Thymus (tissue), 11 donors: ENCODE data around the gene PROB1. TPM values are rescaled to one million over a fixed set of nuclear protein-coding genes. Genes with fewer than 3 reads are reported as not detected.
"Not testable (repeated sequence)": the region's sequence is repeated elsewhere in the genome, so short reads cannot be mapped to it uniquely, and the experiment has no call there.

ENCODE experiments used
- DNase-seq, 9 donors: peaks; one replicate each; pipeline ENCODE4 v3.0.0-alpha.2; 2013; ENCODE audit warnings: low spot score in 9 of 9, low read depth in 6 of 9, missing footprints in 1 of 9
- H3K27ac ChIP-seq, 2 donors: one replicate each; pipeline ENCODE4 v1.5.1; 2013; ENCODE audit warnings: control low read depth in 1 of 2, low read depth in 1 of 2, low read length in 1 of 2, mild to moderate bottlenecking in 1 of 2, moderate library complexity in 1 of 2
- H3K27me3 ChIP-seq, 2 donors: one replicate each; pipeline ENCODE4 v1.5.1; 2013; ENCODE audit warnings: low read length in 1 of 2; ENCODE audit not compliant: control insufficient read depth in 2 of 2, insufficient read depth in 1 of 2
- H3K36me3 ChIP-seq, 2 donors: one replicate each; pipeline ENCODE4 v1.5.1; 2013; ENCODE audit warnings: low read length in 1 of 2, mild to moderate bottlenecking in 1 of 2, moderate library complexity in 1 of 2; ENCODE audit not compliant: control insufficient read depth in 2 of 2, insufficient read depth in 2 of 2
- H3K4me1 ChIP-seq, 2 donors: one replicate each; pipeline ENCODE4 v1.5.1; 2013; ENCODE audit warnings: low read length in 2 of 2; ENCODE audit not compliant: control insufficient read depth in 2 of 2, insufficient read depth in 2 of 2
- H3K4me3 ChIP-seq, 2 donors: one replicate each; pipeline ENCODE4 v1.5.1; 2013; ENCODE audit warnings: low read length in 2 of 2, control low read depth in 1 of 2, mild to moderate bottlenecking in 1 of 2
- H3K9me3 ChIP-seq, 2 donors: one replicate each; pipeline ENCODE4 v1.5.1; 2013; ENCODE audit warnings: low read length in 1 of 2, mild to moderate bottlenecking in 1 of 2; ENCODE audit not compliant: control insufficient read depth in 2 of 2, insufficient read depth in 1 of 2
- WGBS: extraction: QIAGEN DNeasy Blood & Tissue Kit; methylation state at CpG from one replicate; pipeline ENCODE4 v1.1.7; 2013; 5-methylcytosine and 5-hydroxymethylcytosine counted together
- polyA plus RNA-seq: library from polyadenylated mRNA; stranded (reverse); fragments of 200-250 nt; gene quantifications from one replicate; pipeline ENCODE4 v1.2.3, GENCODE V29; 2013
- total RNA-seq: library from RNA; stranded (reverse); fragments of 120-200 nt; gene quantifications from one replicate; pipeline ENCODE4 v1.2.4, GENCODE V29; 2013
- donor health status: healthy.

Gene PROB1
- total and polyA plus RNA-seq, 2 donors = 0.76 to 1.0 TPM

DNA sequence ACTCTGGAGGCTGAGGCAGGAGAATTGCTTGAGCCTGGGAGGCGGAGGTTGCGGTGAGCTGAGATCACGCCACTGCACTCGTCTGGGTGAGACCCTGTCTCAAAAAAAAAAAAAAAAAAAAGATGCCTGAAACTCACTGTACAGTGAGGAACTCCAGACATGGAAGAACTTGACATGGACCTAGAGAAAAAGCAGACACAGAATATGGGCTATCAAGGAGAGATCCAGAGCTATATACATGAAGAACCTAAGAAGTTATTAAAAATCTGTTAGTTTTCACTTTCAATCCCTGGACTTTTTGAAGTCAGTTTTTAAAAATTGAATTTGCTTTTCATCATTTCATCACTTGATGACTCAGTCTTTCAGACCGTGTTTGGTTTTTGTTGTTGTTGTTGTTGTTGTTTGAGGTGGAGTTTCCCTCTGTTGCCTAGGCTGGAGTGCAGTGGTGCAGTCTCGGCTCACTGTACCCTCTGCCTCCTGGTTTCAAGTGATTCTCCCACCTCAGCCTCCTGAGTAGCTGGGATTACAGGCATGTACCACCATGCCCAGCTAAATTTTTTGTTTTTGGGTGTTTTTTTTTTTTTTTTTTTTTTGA is 33.0 kb downstream of the PROB1 start:
- H3K4me1 ChIP-seq = no peaks in the 10 kb centered on the region
- H3K27me3 ChIP-seq = no peaks in the 10 kb centered on the region
- H3K27ac ChIP-seq = no peak overlapping the region
- DNase-seq = no peak
- peaks cover 47 to 63% of the 10 kb centered on the region in 2 donors for H3K36me3 ChIP-seq
- 96% methylated on average over 6 of the region's 6 CpGs for WGBS
- H3K9me3 ChIP-seq = no peaks in the 10 kb centered on the region
- H3K4me3 ChIP-seq = no peak overlapping the region

GRCh38 chr5:139360384-139360783 is 34.5 kb downstream of the PROB1 start:
- 98% methylated on average over 4 of the region's 4 CpGs for WGBS
- no peak overlapping the region for H3K27ac ChIP-seq
- H3K4me3 ChIP-seq = no peak overlapping the region
- no peak for DNase-seq
- H3K4me1 ChIP-seq = no peaks in the 10 kb centered on the region
- H3K36me3 ChIP-seq = peaks cover 32 to 51% of the 10 kb centered on the region in 2 donors
- H3K27me3 ChIP-seq = no peaks in the 10 kb centered on the region
- H3K9me3 ChIP-seq = no peaks in the 10 kb centered on the region

DNA sequence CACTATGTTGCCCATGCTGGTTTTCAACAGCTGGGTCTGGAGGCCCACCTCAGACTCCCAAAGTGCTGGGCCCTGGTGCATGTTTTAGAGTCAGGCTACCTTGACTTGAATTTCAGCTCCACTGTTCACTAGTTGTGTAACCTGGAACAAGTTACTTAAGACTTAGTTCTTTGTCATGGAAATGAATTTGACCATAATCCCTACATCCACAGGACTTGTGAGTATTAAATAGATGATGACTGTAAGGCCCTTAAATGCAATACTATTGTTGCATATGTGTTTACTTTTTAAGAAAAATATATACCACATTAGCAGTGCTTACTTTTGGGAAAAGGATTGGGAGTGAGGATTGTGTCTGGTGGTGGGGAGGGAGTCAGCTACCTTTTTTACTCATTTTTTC is 36.8 kb downstream of the PROB1 start:
- no peak for DNase-seq
- H3K4me1 ChIP-seq = no peaks in the 10 kb centered on the region
- H3K4me3 ChIP-seq = no peak overlapping the region
- H3K9me3 ChIP-seq = no peaks in the 10 kb centered on the region
- no peak overlapping the region for H3K27ac ChIP-seq
- peaks cover 12 to 45% of the 10 kb centered on the region in 2 donors for H3K36me3 ChIP-seq
- no peaks in the 10 kb centered on the region for H3K27me3 ChIP-seq

GRCh38 chr5:139355900-139356299 is 39.0 kb downstream of the PROB1 start:
- H3K4me3 ChIP-seq, H3K9me3 ChIP-seq, DNase-seq, H3K4me1 ChIP-seq, H3K27ac ChIP-seq, H3K27me3 ChIP-seq: not testable (repeated sequence)
- H3K36me3 ChIP-seq = peaks cover 8 to 50% of the 10 kb centered on the region in 2 donors
- 99% methylated on average over 8 of the region's 8 CpGs for WGBS

DNA sequence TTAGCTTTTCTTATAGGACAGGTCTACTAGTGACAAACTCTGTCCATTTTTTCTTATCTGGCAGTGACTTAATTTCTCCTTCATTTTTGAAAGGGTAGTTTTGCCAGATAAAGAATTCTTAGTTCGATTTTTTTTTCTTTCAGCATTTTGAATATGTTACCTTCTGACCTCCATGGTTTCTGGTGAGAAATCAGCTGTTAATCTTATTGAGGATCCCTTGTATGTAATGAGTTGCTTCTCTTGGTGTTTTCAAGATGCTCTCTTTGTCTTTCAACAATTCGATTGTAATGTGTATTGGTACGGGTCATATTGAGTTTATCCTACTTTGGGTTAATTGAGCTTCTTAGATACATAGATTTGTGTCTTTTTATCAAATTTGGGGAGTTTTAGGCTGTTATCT is 40.7 kb downstream of the PROB1 start:
- H3K4me3 ChIP-seq = no peak overlapping the region
- no peaks in the 10 kb centered on the region for H3K27me3 ChIP-seq
- no peaks in the 10 kb centered on the region for H3K9me3 ChIP-seq
- H3K4me1 ChIP-seq = no peaks in the 10 kb centered on the region
- no peak for DNase-seq
- WGBS = over 99% methylated on average over 3 of the region's 3 CpGs
- H3K27ac ChIP-seq = no peak overlapping the region
- H3K36me3 ChIP-seq = peaks cover 0 to 39% of the 10 kb centered on the region in 2 donors

DNA sequence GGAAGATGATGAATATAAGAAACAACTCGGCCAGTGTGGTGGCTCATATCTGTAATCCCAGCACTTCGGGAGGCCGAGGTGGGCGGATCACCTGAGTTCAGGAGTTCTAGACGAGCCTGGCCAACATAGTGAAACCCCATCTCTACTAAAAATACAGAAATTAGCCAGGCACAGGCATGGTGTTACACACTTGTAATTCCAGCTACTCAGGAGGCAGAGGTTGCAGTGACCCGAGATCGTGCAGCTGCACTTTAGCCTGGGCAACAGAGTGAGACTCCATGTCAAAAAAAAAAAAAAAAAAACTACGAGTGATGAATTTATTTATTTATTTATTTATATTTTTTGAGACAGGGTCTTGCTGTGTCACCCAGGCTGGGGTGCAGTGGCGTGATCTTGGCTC is 47.0 kb downstream of the PROB1 start:
- Histone ChIP-seq H3K36me3 (peaks cover 7 to 28% of the 10 kb centered on the region in 2 donors), H3K4me1 (peaks cover 8 to 10% of the 10 kb centered on the region in 2 donors)
- not testable (repeated sequence) for H3K27ac ChIP-seq, DNase-seq, H3K9me3 ChIP-seq, H3K27me3 ChIP-seq, H3K4me3 ChIP-seq
- 98% methylated on average over 9 of the region's 9 CpGs for WGBS

GRCh38 chr5:139345442-139345841 is 49.5 kb downstream of the PROB1 start:
- Histone ChIP-seq H3K36me3 (peaks cover 7 to 22% of the 10 kb centered on the region in 2 donors), H3K4me1 (peaks cover 8 to 19% of the 10 kb centered on the region in 2 donors)
- H3K4me3 ChIP-seq, H3K9me3 ChIP-seq, H3K27ac ChIP-seq, H3K27me3 ChIP-seq, DNase-seq: not testable (repeated sequence)
- WGBS = 98% methylated on average over 8 of the region's 8 CpGs

- Histone ChIP-seq H3K27ac (no peak overlapping the region), H3K36me3 (peaks cover 7 to 22% of the 10 kb centered on the region in 2 donors), H3K27me3 (no peaks in the 10 kb centered on the region), H3K9me3 (no peaks in the 10 kb centered on the region), H3K4me1 (peaks cover 8 to 19% of the 10 kb centered on the region in 2 donors), H3K4me3 (no peak overlapping the region)
- DNase-seq = no peak
- 72% methylated on average over 2 of the region's 2 CpGs for WGBS
Measured at GRCh38 chr5:139344177-139344576, 50.7 kb downstream of the PROB1 start.

DNA sequence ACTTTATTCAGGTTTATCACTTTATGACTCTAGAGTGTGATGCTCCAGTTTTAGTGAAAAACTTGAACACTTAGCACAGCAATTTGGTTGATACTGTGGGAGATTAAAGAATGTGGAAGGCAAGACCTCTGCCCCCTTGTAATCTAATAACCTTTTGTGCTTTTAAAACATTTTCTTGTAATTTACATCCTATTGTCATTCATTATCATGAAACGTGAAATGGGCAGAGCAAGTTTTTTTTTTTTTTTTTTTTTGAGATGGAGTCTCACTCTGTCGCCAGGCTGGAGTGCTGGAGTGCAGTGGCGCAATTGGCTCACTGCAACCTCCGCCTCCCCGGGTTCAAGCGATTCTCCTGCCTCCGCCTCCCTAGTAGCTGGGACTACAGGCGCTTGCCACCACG is 51.4 kb downstream of the PROB1 start:
- H3K4me1 ChIP-seq = peaks cover 8 to 19% of the 10 kb centered on the region in 2 donors
- DNase-seq = no peak
- peak overlapping the region; percentile 72 to 85 for H3K4me3 ChIP-seq
- H3K36me3 ChIP-seq = peaks cover 7 to 22% of the 10 kb centered on the region in 2 donors
- H3K27ac ChIP-seq = peak overlapping the region in 1 of 2 donors; percentile 96
- no peaks in the 10 kb centered on the region for H3K9me3 ChIP-seq
- H3K27me3 ChIP-seq = no peaks in the 10 kb centered on the region
- 90% methylated on average over 9 of the region's 9 CpGs for WGBS
